ENCODE results near the gene TNS1.

TNS1 gene

GRCh38 chr2:217861334-217861877 lies 141.4 kb downstream of the TNS1 start:
- no peak for DNase-seq

GRCh38 chr2:217859926-217860325 lies 142.9 kb downstream of the TNS1 start:
- no peak for DNase-seq

- no peak for DNase-seq
These were observed 144.0 kb downstream of the TNS1 start for GRCh38 chr2:217858519-217859491.

GRCh38 chr2:217857624-217858506 lies 144.9 kb downstream of the TNS1 start:
- no peak for DNase-seq

- no peak for DNase-seq
These were observed 145.9 kb downstream of the TNS1 start for GRCh38 chr2:217856871-217857270.

- DNase-seq: no peak
These were observed 146.6 kb downstream of the TNS1 start for GRCh38 chr2:217856159-217856558.

- DNase-seq: peak; percentile 2
These were observed 147.9 kb downstream of the TNS1 start for GRCh38 chr2:217854684-217855420.

GRCh38 chr2:217853961-217854360 lies 148.8 kb downstream of the TNS1 start:
- DNase-seq: no peak

GRCh38 chr2:217853301-217853881 lies 149.4 kb downstream of the TNS1 start:
- DNase-seq: no peak

GRCh38 chr2:217852555-217853211 lies 150.1 kb downstream of the TNS1 start:
- no peak for DNase-seq

GRCh38 chr2:217851191-217852020 lies 151.4 kb downstream of the TNS1 start:
- no peak for DNase-seq

- DNase-seq: no peak
These were observed 153.4 kb downstream of the TNS1 start for GRCh38 chr2:217849154-217849975.

GRCh38 chr2:217848351-217848957 lies 154.3 kb downstream of the TNS1 start:
- DNase-seq: no peak

GRCh38 chr2:217847552-217848350 lies 155.0 kb downstream of the TNS1 start:
- no peak for DNase-seq

GRCh38 chr2:217847115-217847514 lies 155.7 kb downstream of the TNS1 start:
- no peak for DNase-seq

GRCh38 chr2:217846321-217846743 lies 156.5 kb downstream of the TNS1 start:
- DNase-seq: no peak

- no peak for DNase-seq
These were observed 157.5 kb downstream of the TNS1 start for GRCh38 chr2:217845301-217845700.

GRCh38 chr2:217844696-217845095 lies 158.1 kb downstream of the TNS1 start:
- no peak for DNase-seq
